Activated CD4-positive, alpha-beta memory T cell treated with anti-CD3 and anti-CD28 coated beads for 36 hours (primary cell): ENCODE results near the gene RAP1GDS1. TPM values are rescaled to one million over a fixed set of nuclear protein-coding genes. Genes with fewer than 3 reads are reported as not detected.
"Not testable (repeated sequence)": the region's sequence is repeated elsewhere in the genome, so short reads cannot be mapped to it uniquely, and the experiment has no call there.

Experiments used
- CTCF ChIA-PET: fragments of 350-600 bp; sonication (Branson Sonifier 250); formaldehyde crosslinking; loops from one replicate; lab custom pipeline; 2021; ENCODE audit warnings: antibody characterized with exemption, inconsistent platforms; lab: Charles Lee
- POLR2A ChIA-PET: fragments of 350-600 bp; sonication (Branson Sonifier 250); formaldehyde crosslinking; loops from one replicate; lab custom pipeline; 2021; ENCODE audit warnings: antibody characterized with exemption; lab: Charles Lee
- DNase-seq: peaks from one replicate; pipeline ENCODE4 v3.0.0-alpha.2; 2020
- H3K27ac Mint-ChIP-seq: one replicate; pipeline ENCODE4 v1.8.0; 2021; ENCODE audit warnings: mixed read lengths
- H3K27me3 Mint-ChIP-seq: one replicate; pipeline ENCODE4 v1.8.0; 2021; ENCODE audit warnings: mixed read lengths
- H3K36me3 Mint-ChIP-seq: one replicate; pipeline ENCODE4 v1.8.0; 2021; ENCODE audit warnings: mixed read lengths
- H3K4me1 Mint-ChIP-seq: one replicate; pipeline ENCODE4 v1.8.0; 2021; ENCODE audit warnings: low read depth, mixed read lengths
- H3K4me3 Mint-ChIP-seq: one replicate; pipeline ENCODE4 v1.8.0; 2021; ENCODE audit warnings: mild to moderate bottlenecking, mixed read lengths
- H3K9me3 Mint-ChIP-seq: one replicate; pipeline ENCODE4 v1.8.0; 2021; ENCODE audit warnings: mixed read lengths
- intact Hi-C: fragments of 100-400 bp; cut with micrococcal nuclease; formaldehyde crosslinking; loops from one replicate; pipeline ENCODE4 v1.15.1; 2023
- total RNA-seq, 2 experiments: library from RNA; stranded (reverse); gene quantifications; one replicate each; pipeline ENCODE4 v1.2.3, GENCODE V29; 2021

RAP1GDS1 gene
- total RNA-seq, 2 experiments from 2014 or later: 53.0 to 58.4 TPM

- no peak for DNase-seq
- H3K4me3 Mint-ChIP-seq: no peak overlapping the region
- POLR2A ChIA-PET: no interaction called here
- H3K9me3 Mint-ChIP-seq: peaks cover 34% of the 10 kb centered on the region
- no peak overlapping the region for H3K27ac Mint-ChIP-seq
- CTCF ChIA-PET: no interaction called here
- intact Hi-C loops: no loop called here
- peaks cover 38% of the 10 kb centered on the region for H3K36me3 Mint-ChIP-seq
- no peaks in the 10 kb centered on the region for H3K27me3 Mint-ChIP-seq
- H3K4me1 Mint-ChIP-seq: no peaks in the 10 kb centered on the region
Observed at GRCh38 chr4:98327694-98328093, 66.5 kb downstream of the RAP1GDS1 start.

GRCh38 chr4:98329879-98330640, 68.9 kb downstream of the RAP1GDS1 start:
- H3K27ac Mint-ChIP-seq, H3K4me1 Mint-ChIP-seq, H3K27me3 Mint-ChIP-seq, DNase-seq, CTCF ChIA-PET, intact Hi-C loops, H3K4me3 Mint-ChIP-seq: not testable (repeated sequence)
- Mint-ChIP-seq H3K9me3 (peaks cover 44% of the 10 kb centered on the region), H3K36me3 (peaks cover 52% of the 10 kb centered on the region)
- POLR2A ChIA-PET: interaction anchor here (0.7 kb wide), 1 partner anchor 69 kb away, joined by 4 read pairs; the partner anchor contains the start of gene RAP1GDS1

DNA sequence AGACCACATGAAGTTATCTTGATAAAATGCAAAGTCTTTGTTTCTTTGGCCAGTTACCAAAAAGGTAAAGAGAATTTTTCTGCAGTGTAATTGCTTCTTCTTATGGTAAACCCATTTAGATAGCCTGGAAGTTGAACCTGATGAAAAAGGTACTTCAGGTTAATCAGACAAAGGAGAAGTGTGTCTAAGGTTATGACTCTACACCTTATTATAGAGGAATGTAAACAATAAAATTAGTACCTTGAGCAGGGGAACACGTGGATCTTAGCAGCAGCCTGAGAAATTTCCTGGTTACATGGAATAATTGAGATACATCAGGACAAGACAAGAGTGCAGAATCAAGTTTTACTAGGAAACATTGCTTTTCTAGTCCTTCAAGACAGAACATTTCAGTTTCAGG, 70.8 kb downstream of the RAP1GDS1 start:
- ChIA-PET CTCF (no interaction called here), POLR2A (no interaction called here)
- intact Hi-C loops: no loop called here
- peaks cover 52% of the 10 kb centered on the region for H3K36me3 Mint-ChIP-seq
- no peaks in the 10 kb centered on the region for H3K27me3 Mint-ChIP-seq
- H3K4me3 Mint-ChIP-seq: no peak overlapping the region
- no peak for DNase-seq
- H3K9me3 Mint-ChIP-seq: peaks cover 44% of the 10 kb centered on the region
- H3K4me1 Mint-ChIP-seq: peaks cover under 1% of the 10 kb centered on the region
- no peak overlapping the region for H3K27ac Mint-ChIP-seq

- H3K4me1 Mint-ChIP-seq: peaks cover 2% of the 10 kb centered on the region
- H3K9me3 Mint-ChIP-seq: peaks cover 39% of the 10 kb centered on the region
- H3K36me3 Mint-ChIP-seq: peaks cover 46% of the 10 kb centered on the region
- intact Hi-C loops: no loop called here
- no peak for DNase-seq
- ChIA-PET POLR2A (no interaction called here), CTCF (interaction anchor here (0.7 kb wide), 1 partner anchor 25 kb away, joined by 4 read pairs; no protein-coding TSS in a partner anchor)
- H3K27ac Mint-ChIP-seq: no peak overlapping the region
- H3K27me3 Mint-ChIP-seq: no peaks in the 10 kb centered on the region
- H3K4me3 Mint-ChIP-seq: no peak overlapping the region
Observed at GRCh38 chr4:98334461-98334860, 73.3 kb downstream of the RAP1GDS1 start.

GRCh38 chr4:98338761-98339438, 77.7 kb downstream of the RAP1GDS1 start:
- peaks cover 34% of the 10 kb centered on the region for H3K36me3 Mint-ChIP-seq
- intact Hi-C loops: no loop called here
- ChIA-PET CTCF (no interaction called here), POLR2A (no interaction called here)
- DNase-seq: no peak
- peaks cover 2% of the 10 kb centered on the region for H3K4me1 Mint-ChIP-seq
- H3K27ac Mint-ChIP-seq: no peak overlapping the region
- peaks cover 11% of the 10 kb centered on the region for H3K9me3 Mint-ChIP-seq
- H3K4me3 Mint-ChIP-seq: no peak overlapping the region
- H3K27me3 Mint-ChIP-seq: no peaks in the 10 kb centered on the region

- CTCF ChIA-PET: no interaction called here
- H3K27ac Mint-ChIP-seq: no peak overlapping the region
- no peak for DNase-seq
Observed at GRCh38 chr4:98341309-98341708, 80.1 kb downstream of the RAP1GDS1 start.

DNA sequence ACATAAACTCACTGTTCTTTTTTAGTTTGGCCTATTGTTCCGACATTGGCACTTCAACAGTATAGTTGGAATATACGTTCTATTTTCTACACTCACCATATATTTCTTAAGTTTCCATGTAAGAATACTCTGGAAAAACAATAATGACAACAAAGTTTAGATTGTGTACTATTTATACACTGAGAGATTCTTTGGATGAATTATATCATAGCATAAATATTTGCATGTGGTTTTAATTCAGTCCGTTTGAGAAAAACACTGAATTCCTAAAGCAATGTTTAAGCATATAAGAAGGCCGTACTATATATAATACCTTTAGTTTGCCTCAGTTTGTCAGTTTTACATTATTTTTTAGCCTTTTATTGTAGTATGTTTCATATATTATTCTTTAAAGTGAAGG, 82.4 kb downstream of the RAP1GDS1 start:
- no peak for DNase-seq
- no peak overlapping the region for H3K27ac Mint-ChIP-seq
- intact Hi-C loops: no loop called here
- no peaks in the 10 kb centered on the region for H3K27me3 Mint-ChIP-seq
- ChIA-PET POLR2A (no interaction called here), CTCF (no interaction called here)
- H3K4me3 Mint-ChIP-seq: no peak overlapping the region
- peaks cover 12% of the 10 kb centered on the region for H3K9me3 Mint-ChIP-seq
- no peaks in the 10 kb centered on the region for H3K4me1 Mint-ChIP-seq
- peaks cover 43% of the 10 kb centered on the region for H3K36me3 Mint-ChIP-seq

More at GRCh38 chr4:98341309-98341708, 80.1 kb downstream of the RAP1GDS1 start:
- intact Hi-C loops: no loop called here
- no peaks in the 10 kb centered on the region for H3K27me3 Mint-ChIP-seq
- H3K4me3 Mint-ChIP-seq: no peak overlapping the region
- H3K36me3 Mint-ChIP-seq: peaks cover 27% of the 10 kb centered on the region
- POLR2A ChIA-PET: no interaction called here
- H3K4me1 Mint-ChIP-seq: peaks cover 2% of the 10 kb centered on the region
- H3K9me3 Mint-ChIP-seq: peaks cover 5% of the 10 kb centered on the region

DNA sequence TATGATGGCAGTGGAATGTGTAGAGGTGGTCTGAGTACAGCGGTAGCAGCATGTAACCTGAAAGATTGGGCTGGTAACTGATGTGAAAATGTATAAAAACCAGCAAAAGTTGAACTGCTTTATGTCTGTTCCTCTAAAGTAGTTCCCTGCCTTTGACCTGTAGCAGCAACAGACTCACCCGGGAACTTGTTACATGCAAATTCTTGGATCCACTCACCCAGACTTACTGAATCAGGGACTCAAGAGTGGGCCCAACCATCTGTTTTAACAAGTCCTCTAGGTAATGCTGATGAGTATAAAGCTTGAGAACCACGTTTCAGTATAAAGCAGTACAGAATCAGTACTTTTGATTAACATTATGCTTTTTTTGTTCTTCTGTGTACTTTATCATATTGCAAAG, 84.7 kb downstream of the RAP1GDS1 start:
- intact Hi-C loops: no loop called here
- DNase-seq: no peak
- POLR2A ChIA-PET: interaction anchor here (1.0 kb wide), 1 partner anchor 39 kb away, joined by 5 read pairs; no protein-coding TSS in a partner anchor
- no peak overlapping the region for H3K27ac Mint-ChIP-seq
- H3K9me3 Mint-ChIP-seq: peaks cover 9% of the 10 kb centered on the region
- no peaks in the 10 kb centered on the region for H3K27me3 Mint-ChIP-seq
- H3K36me3 Mint-ChIP-seq: peaks cover 36% of the 10 kb centered on the region
- no peak overlapping the region for H3K4me3 Mint-ChIP-seq
- CTCF ChIA-PET: no interaction called here
- no peaks in the 10 kb centered on the region for H3K4me1 Mint-ChIP-seq

DNA sequence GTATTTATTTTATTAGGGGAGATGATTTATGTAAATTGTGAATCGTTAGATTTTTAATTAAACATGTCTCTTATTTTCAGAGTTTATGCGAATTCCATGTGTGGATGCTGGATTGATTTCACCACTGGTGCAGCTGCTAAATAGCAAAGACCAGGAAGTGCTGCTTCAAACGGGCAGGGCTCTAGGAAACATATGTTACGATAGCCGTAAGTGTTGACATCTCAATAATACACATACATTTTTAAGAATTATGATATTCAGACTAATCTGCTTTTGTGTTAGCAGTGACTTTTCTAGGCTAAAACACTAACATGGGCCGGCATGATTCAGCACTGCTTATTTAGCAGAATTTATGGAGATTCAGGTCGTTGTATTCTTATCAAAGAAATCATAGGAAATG, 91.2 kb downstream of the RAP1GDS1 start:
- intact Hi-C loops: no loop called here
- no peak for DNase-seq
- no peak overlapping the region for H3K27ac Mint-ChIP-seq
- ChIA-PET POLR2A (no interaction called here), CTCF (no interaction called here)
- H3K9me3 Mint-ChIP-seq: peaks cover 9% of the 10 kb centered on the region
- H3K36me3 Mint-ChIP-seq: peaks cover 23% of the 10 kb centered on the region
- H3K4me3 Mint-ChIP-seq: no peak overlapping the region
- H3K27me3 Mint-ChIP-seq: no peaks in the 10 kb centered on the region
- H3K4me1 Mint-ChIP-seq: peaks cover 4% of the 10 kb centered on the region

DNA sequence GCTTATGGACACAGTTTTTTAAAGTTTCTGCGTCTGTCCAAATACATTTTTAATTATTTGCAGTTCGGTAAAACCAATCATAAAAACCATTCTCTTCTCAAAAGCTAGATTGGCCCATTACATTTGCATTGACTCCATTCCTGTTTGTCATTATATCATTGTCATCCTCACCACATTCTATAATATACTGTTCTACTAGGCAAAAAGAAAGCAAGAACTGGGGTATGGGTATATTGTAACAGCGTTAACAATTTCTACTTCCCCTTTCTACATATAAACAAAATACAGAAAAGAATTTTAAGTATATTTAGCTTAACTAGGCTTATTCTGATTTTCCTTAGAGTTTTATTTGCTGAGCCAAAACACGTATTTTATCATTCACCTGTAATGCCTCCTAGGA, 91.8 kb downstream of the RAP1GDS1 start:
- Mint-ChIP-seq H3K27ac (no peak overlapping the region), H3K4me3 (no peak overlapping the region), H3K27me3 (no peaks in the 10 kb centered on the region), H3K9me3 (peaks cover 9% of the 10 kb centered on the region), H3K36me3 (peaks cover 19% of the 10 kb centered on the region), H3K4me1 (peaks cover 4% of the 10 kb centered on the region)
- intact Hi-C loops: no loop called here
- DNase-seq: no peak
- CTCF ChIA-PET: no interaction called here
- POLR2A ChIA-PET: no interaction called here

- POLR2A ChIA-PET: no interaction called here
- Mint-ChIP-seq H3K27me3 (no peaks in the 10 kb centered on the region), H3K27ac (no peak overlapping the region), H3K4me1 (no peaks in the 10 kb centered on the region), H3K9me3 (peaks cover 3% of the 10 kb centered on the region), H3K36me3 (peaks cover 19% of the 10 kb centered on the region), H3K4me3 (no peak overlapping the region)
- intact Hi-C loops: no loop called here
- DNase-seq: no peak
- CTCF ChIA-PET: no interaction called here
Observed at GRCh38 chr4:98358630-98359248, 97.6 kb downstream of the RAP1GDS1 start.

DNA sequence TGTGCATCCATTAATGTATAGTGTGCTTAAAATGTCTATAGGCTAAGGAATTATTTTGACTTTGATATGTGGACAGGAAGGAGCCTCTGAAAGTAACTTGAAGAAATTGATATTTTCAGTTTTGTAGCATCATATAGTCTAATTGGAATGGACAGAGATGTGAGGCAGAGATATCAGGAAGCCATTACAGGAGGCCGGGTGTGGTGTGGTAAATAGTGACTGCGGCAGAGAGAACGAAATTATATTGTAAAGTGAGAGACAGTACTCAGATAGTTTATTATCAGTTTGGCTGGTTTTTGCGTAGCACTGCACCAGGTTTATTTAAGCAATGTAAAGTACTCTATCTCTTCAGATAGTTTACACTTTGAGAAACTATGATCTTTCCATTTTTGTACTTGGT, 98.5 kb downstream of the RAP1GDS1 start:
- Mint-ChIP-seq H3K4me1 (no peaks in the 10 kb centered on the region), H3K4me3 (no peak overlapping the region), H3K9me3 (peaks cover 5% of the 10 kb centered on the region), H3K27me3 (no peaks in the 10 kb centered on the region), H3K36me3 (peaks cover 26% of the 10 kb centered on the region), H3K27ac (no peak overlapping the region)
- intact Hi-C loops: no loop called here
- no peak for DNase-seq
- POLR2A ChIA-PET: no interaction called here
- CTCF ChIA-PET: interaction anchor here (0.6 kb wide), 1 partner anchor 25 kb away, joined by 4 read pairs; no protein-coding TSS in a partner anchor
